SU-DHL-6 (cell line): Measurements from ENCODE around the gene HORMAD2.

ENCODE experiments used
- H2AFZ ChIP-seq: fragments of 200-600 bp; sonication (generic); 2 replicates; pipeline ENCODE4 v1.6.1; 2014; ENCODE audit warnings: low read depth, mild to moderate bottlenecking, moderate library complexity, mixed read lengths, antibody characterized with exemption, low read length; ENCODE audit not compliant: severe bottlenecking
- H3F3A ChIP-seq: fragments of 200-600 bp; shearing (Covaris generic); 2 replicates; pipeline ENCODE4 v1.6.0; 2016; ENCODE audit warnings: antibody characterized with exemption, mild to moderate bottlenecking; ENCODE audit not compliant: insufficient read depth
- H3K27ac ChIP-seq: fragments of 200-600 bp; sonication (generic); 2 replicates; pipeline ENCODE4 v1.5.1; 2016; ENCODE audit warnings: low read depth, mild to moderate bottlenecking, low read length, moderate library complexity, mixed read lengths
- H3K27me3 ChIP-seq: fragments of 200-600 bp; sonication (generic), shearing (Covaris generic); 2 replicates; pipeline ENCODE4 v1.6.0; 2014; ENCODE audit warnings: mild to moderate bottlenecking, low read length
- H3K36me3 ChIP-seq: fragments of 200-600 bp; sonication (generic); 2 replicates; pipeline ENCODE4 v1.6.1; 2014; ENCODE audit warnings: mild to moderate bottlenecking, low read length, mixed read lengths
- H3K4me2 ChIP-seq: fragments of 300-600, 200-600 bp; shearing (Covaris generic), sonication (generic); 2 replicates; pipeline ENCODE4 v1.6.0; 2014; ENCODE audit warnings: low read length, low read depth, mild to moderate bottlenecking; ENCODE audit not compliant: poor library complexity, severe bottlenecking
- H3K4me3 ChIP-seq: fragments of 200-600 bp; sonication (generic); 2 replicates; pipeline ENCODE4 v1.5.1; 2014; ENCODE audit warnings: antibody characterized with exemption, low read length, mild to moderate bottlenecking, mixed read lengths; ENCODE audit not compliant: insufficient read depth, poor library complexity, severe bottlenecking
- H3K79me2 ChIP-seq: fragments of 200-600 bp; sonication (generic); 2 replicates; pipeline ENCODE4 v1.6.1; 2014; ENCODE audit warnings: mild to moderate bottlenecking, low read length, moderate library complexity; ENCODE audit not compliant: insufficient read depth
- H3K9ac ChIP-seq: fragments of 200-600 bp; sonication (generic); 2 replicates; pipeline ENCODE4 v1.7.0; 2014; ENCODE audit warnings: mild to moderate bottlenecking, low read length
- H3K9me2 ChIP-seq: fragments of 200-600 bp; sonication (generic); replicated peaks from 2 replicates; pipeline ENCODE4 v1.6.1; 2014; ENCODE audit warnings: low read length; ENCODE audit not compliant: insufficient read depth
- H3K9me3 ChIP-seq: fragments of 200-600 bp; sonication (generic); 2 replicates; pipeline ENCODE4 v1.6.1; 2014; ENCODE audit warnings: low read length, mixed read lengths; ENCODE audit not compliant: insufficient read depth
- H4K20me1 ChIP-seq: fragments of 200-600 bp; sonication (generic); 2 replicates; pipeline ENCODE4 v1.6.1; 2014; ENCODE audit warnings: low read depth, mild to moderate bottlenecking, antibody characterized with exemption, low read length, moderate library complexity, mixed read lengths
- CTCF ChIP-seq: fragments of 200-600 bp; sonication (generic); IDR thresholded peaks from one replicate; pipeline ENCODE4 v1.5.1; 2017; ENCODE audit warnings: antibody characterized with exemption, mild to moderate bottlenecking, low read length, moderate library complexity; ENCODE audit not compliant: insufficient read depth, poor library complexity, severe bottlenecking
- EZH2phosphoT487 ChIP-seq: fragments of 200-600 bp; sonication (generic), shearing (Covaris generic); conservative IDR thresholded peaks from 2 replicates; pipeline ENCODE4 v1.6.1; 2018; ENCODE audit warnings: mild to moderate bottlenecking, antibody characterized with exemption, low read length, moderate library complexity, mixed read lengths

The HORMAD2 gene

GRCh38 chr22:30040499-30041260 is 39.6 kb upstream of the HORMAD2 start:
- Histone ChIP-seq H3K36me3 (no peaks in the 10 kb centered on the region), H3K9me3 (no peaks in the 10 kb centered on the region), H3K9me2 (no peaks in the 10 kb centered on the region), H3K4me3 (no peak overlapping the region), H3K27me3 (no peaks in the 10 kb centered on the region), H4K20me1 (no peaks in the 10 kb centered on the region), H2AFZ (no peak overlapping the region), H3K27ac (no peak overlapping the region), H3K9ac (no peak overlapping the region), H3K4me2 (no peak overlapping the region), H3F3A (no peaks in the 10 kb centered on the region), H3K79me2 (no peaks in the 10 kb centered on the region)
- no peak for TF ChIP-seq EZH2phosphoT487
- TF ChIP-seq CTCF = no peak

GRCh38 chr22:30041475-30041874 is 38.8 kb upstream of the HORMAD2 start:
- Histone ChIP-seq H3K4me3 (no peak overlapping the region), H3K36me3 (no peaks in the 10 kb centered on the region)
- TF ChIP-seq EZH2phosphoT487 = no peak
- no peak for TF ChIP-seq CTCF

GRCh38 chr22:30041881-30042280 is 38.4 kb upstream of the HORMAD2 start:
- H3K27me3 ChIP-seq = no peaks in the 10 kb centered on the region
- no peak overlapping the region for H3K4me2 ChIP-seq
- TF ChIP-seq CTCF (no peak), EZH2phosphoT487 (no peak)

More at GRCh38 chr22:30041475-30041874, 38.8 kb upstream of the HORMAD2 start:
- Histone ChIP-seq H3K9ac (no peak overlapping the region), H3K9me2 (no peaks in the 10 kb centered on the region), H3F3A (no peaks in the 10 kb centered on the region), H3K9me3 (no peaks in the 10 kb centered on the region), H2AFZ (no peak overlapping the region), H3K4me2 (no peak overlapping the region), H3K27me3 (no peaks in the 10 kb centered on the region), H3K79me2 (no peaks in the 10 kb centered on the region), H4K20me1 (no peaks in the 10 kb centered on the region), H3K27ac (no peak overlapping the region)

More at GRCh38 chr22:30041881-30042280, 38.4 kb upstream of the HORMAD2 start:
- Histone ChIP-seq H3K36me3 (no peaks in the 10 kb centered on the region), H3K27ac (no peak overlapping the region), H4K20me1 (no peaks in the 10 kb centered on the region), H3K9me3 (no peaks in the 10 kb centered on the region), H3F3A (no peaks in the 10 kb centered on the region), H3K9me2 (no peaks in the 10 kb centered on the region), H3K79me2 (no peaks in the 10 kb centered on the region), H3K9ac (no peak overlapping the region), H2AFZ (no peak overlapping the region), H3K4me3 (no peak overlapping the region)
